ENCODE results near the gene BNIP5. TPM values are rescaled to one million over a fixed set of nuclear protein-coding genes. Genes with fewer than 3 reads are reported as not detected.

The BNIP5 gene
- total RNA-seq, 2 experiments from 2014 or later = not detected

- Mint-ChIP-seq H3K4me3 (no peak overlapping the region), H3K9me3 (ENCODE audit: low read depth) (no peaks in the 10 kb centered on the region), H3K27ac (no peak overlapping the region), H3K4me1 (no peaks in the 10 kb centered on the region), H3K36me3 (no peaks in the 10 kb centered on the region), H3K27me3 (peaks cover 25% of the 10 kb centered on the region)
- no peak for DNase-seq
- ATAC-seq = no peak
- CTCF ChIA-PET = interaction anchor here (0.8 to 2.3 kb wide), 3 partner anchors 18 to 21 kb away, joined by 3 to 8 read pairs (median 3); no protein-coding TSS in a partner anchor
Measured at GRCh38 chr6:36320475-36320874, 16.2 kb downstream of the BNIP5 start.

- Mint-ChIP-seq H3K27me3 (peaks cover 25% of the 10 kb centered on the region), H3K4me3 (no peak overlapping the region), H3K27ac (no peak overlapping the region), H3K36me3 (no peaks in the 10 kb centered on the region), H3K4me1 (no peaks in the 10 kb centered on the region), H3K9me3 (ENCODE audit: low read depth) (no peaks in the 10 kb centered on the region)
- ATAC-seq (no peak), DNase-seq (no peak)
- CTCF ChIA-PET = interaction anchor here (0.9 to 2.4 kb wide), 4 partner anchors 12 to 21 kb away, joined by 3 to 8 read pairs (median 4); no protein-coding TSS in a partner anchor
Measured at GRCh38 chr6:36319821-36320220, 16.9 kb downstream of the BNIP5 start.

GRCh38 chr6:36319436-36319762 is 17.3 kb downstream of the BNIP5 start:
- Mint-ChIP-seq H3K4me1 (no peaks in the 10 kb centered on the region), H3K27ac (no peak overlapping the region), H3K4me3 (no peak overlapping the region), H3K27me3 (peaks cover 25% of the 10 kb centered on the region), H3K36me3 (no peaks in the 10 kb centered on the region), H3K9me3 (ENCODE audit: low read depth) (no peaks in the 10 kb centered on the region)
- DNase-seq (no peak), ATAC-seq (no peak)
- CTCF ChIA-PET = interaction anchor here (0.9 to 2.4 kb wide), 4 partner anchors 12 to 22 kb away, joined by 3 to 8 read pairs (median 4); no protein-coding TSS in a partner anchor

GRCh38 chr6:36318690-36319435 is 17.8 kb downstream of the BNIP5 start:
- H3K4me1 Mint-ChIP-seq = no peaks in the 10 kb centered on the region
- peaks cover 25% of the 10 kb centered on the region for H3K27me3 Mint-ChIP-seq
- CTCF ChIA-PET = interaction anchor here (0.9 to 2.4 kb wide), 3 partner anchors 11 to 22 kb away, joined by 3 to 8 read pairs (median 4); no protein-coding TSS in a partner anchor
- H3K27ac Mint-ChIP-seq = no peak overlapping the region
- ATAC-seq = no peak
- DNase-seq = no peak
- H3K4me3 Mint-ChIP-seq = no peak overlapping the region
- no peaks in the 10 kb centered on the region for H3K9me3 Mint-ChIP-seq (ENCODE audit: low read depth)
- no peaks in the 10 kb centered on the region for H3K36me3 Mint-ChIP-seq

GRCh38 chr6:36317623-36318022 is 19.1 kb downstream of the BNIP5 start:
- H3K9me3 Mint-ChIP-seq (ENCODE audit: low read depth) = no peaks in the 10 kb centered on the region
- H3K4me1 Mint-ChIP-seq = no peaks in the 10 kb centered on the region
- H3K4me3 Mint-ChIP-seq = no peak overlapping the region

GRCh38 chr6:36315921-36316320 is 20.8 kb downstream of the BNIP5 start:
- no peak for ATAC-seq
- CTCF ChIA-PET = interaction anchor here (1.0 to 1.1 kb wide), 2 partner anchors 13 to 14 kb away, joined by 3 to 6 read pairs; no protein-coding TSS in a partner anchor
- Mint-ChIP-seq H3K4me1 (no peaks in the 10 kb centered on the region), H3K9me3 (ENCODE audit: low read depth) (no peaks in the 10 kb centered on the region), H3K27me3 (peaks cover 25% of the 10 kb centered on the region), H3K27ac (no peak overlapping the region), H3K4me3 (no peak overlapping the region), H3K36me3 (no peaks in the 10 kb centered on the region)
- no peak for DNase-seq

More at GRCh38 chr6:36317623-36318022, 19.1 kb downstream of the BNIP5 start:
- H3K36me3 Mint-ChIP-seq = no peaks in the 10 kb centered on the region
- no peak for DNase-seq
- H3K27me3 Mint-ChIP-seq = peaks cover 25% of the 10 kb centered on the region
- no peak for ATAC-seq
- CTCF ChIA-PET = interaction anchor here (1.0 to 2.4 kb wide), 2 partner anchors 12 to 15 kb away, joined by 3 to 8 read pairs; no protein-coding TSS in a partner anchor
- no peak overlapping the region for H3K27ac Mint-ChIP-seq

- DNase-seq (no peak), ATAC-seq (no peak)
- CTCF ChIA-PET = interaction anchor here (1.9 kb wide), 1 partner anchor 12 kb away, joined by 4 read pairs; no protein-coding TSS in a partner anchor
- no peak overlapping the region for H3K27ac Mint-ChIP-seq
- no peak overlapping the region for H3K4me3 Mint-ChIP-seq
- H3K36me3 Mint-ChIP-seq = no peaks in the 10 kb centered on the region
- no peaks in the 10 kb centered on the region for H3K4me1 Mint-ChIP-seq
- H3K9me3 Mint-ChIP-seq (ENCODE audit: low read depth) = no peaks in the 10 kb centered on the region
- peaks cover 27% of the 10 kb centered on the region for H3K27me3 Mint-ChIP-seq
Measured at GRCh38 chr6:36314221-36315014, 22.3 kb downstream of the BNIP5 start.

GRCh38 chr6:36313649-36313936 is 23.1 kb downstream of the BNIP5 start:
- H3K4me1 Mint-ChIP-seq = peaks cover 7% of the 10 kb centered on the region

GRCh38 chr6:36312854-36313648 is 23.6 kb downstream of the BNIP5 start:
- Mint-ChIP-seq H3K9me3 (ENCODE audit: low read depth) (no peaks in the 10 kb centered on the region), H3K36me3 (no peaks in the 10 kb centered on the region), H3K4me1 (peaks cover 8% of the 10 kb centered on the region), H3K4me3 (no peak overlapping the region), H3K27ac (no peak overlapping the region), H3K27me3 (peaks cover 20% of the 10 kb centered on the region)
- ATAC-seq (no peak), DNase-seq (no peak)
- CTCF ChIA-PET = interaction anchor here (1.0 to 1.9 kb wide), 2 partner anchors 11 to 28 kb away, joined by 4 to 5 read pairs; no protein-coding TSS in a partner anchor

More at GRCh38 chr6:36313649-36313936, 23.1 kb downstream of the BNIP5 start:
- CTCF ChIA-PET = interaction anchor here (1.9 kb wide), 1 partner anchor 12 kb away, joined by 4 read pairs; no protein-coding TSS in a partner anchor
- no peak overlapping the region for H3K27ac Mint-ChIP-seq
- no peaks in the 10 kb centered on the region for H3K36me3 Mint-ChIP-seq
- no peaks in the 10 kb centered on the region for H3K9me3 Mint-ChIP-seq (ENCODE audit: low read depth)
- ATAC-seq (no peak), DNase-seq (no peak)
- peaks cover 22% of the 10 kb centered on the region for H3K27me3 Mint-ChIP-seq
- H3K4me3 Mint-ChIP-seq = no peak overlapping the region

GRCh38 chr6:36309900-36310299 is 26.8 kb downstream of the BNIP5 start:
- CTCF ChIA-PET = interaction anchor here (1.1 to 1.7 kb wide), 3 partner anchors 7 to 282 kb away, joined by 3 to 8 read pairs (median 6); partner anchors contain the start of gene MAPK14
- H3K27ac Mint-ChIP-seq = no peak overlapping the region

GRCh38 chr6:36309203-36309602 is 27.5 kb downstream of the BNIP5 start:
- CTCF ChIA-PET = interaction anchor here (1.7 kb wide), 1 partner anchor 32 kb away, joined by 8 read pairs; no protein-coding TSS in a partner anchor
- H3K4me3 Mint-ChIP-seq = no peak overlapping the region
- no peaks in the 10 kb centered on the region for H3K9me3 Mint-ChIP-seq (ENCODE audit: low read depth)
- peaks cover 8% of the 10 kb centered on the region for H3K27me3 Mint-ChIP-seq
- DNase-seq (no peak), ATAC-seq (no peak)
- H3K4me1 Mint-ChIP-seq = peaks cover 8% of the 10 kb centered on the region
- H3K36me3 Mint-ChIP-seq = no peaks in the 10 kb centered on the region
- no peak overlapping the region for H3K27ac Mint-ChIP-seq

More at GRCh38 chr6:36309900-36310299, 26.8 kb downstream of the BNIP5 start:
- peaks cover 8% of the 10 kb centered on the region for H3K27me3 Mint-ChIP-seq
- H3K9me3 Mint-ChIP-seq (ENCODE audit: low read depth) = no peaks in the 10 kb centered on the region
- H3K4me3 Mint-ChIP-seq = no peak overlapping the region
- H3K4me1 Mint-ChIP-seq = peaks cover 8% of the 10 kb centered on the region
- DNase-seq (no peak), ATAC-seq (no peak)
- H3K36me3 Mint-ChIP-seq = no peaks in the 10 kb centered on the region

- no peak for ATAC-seq
Measured at GRCh38 chr6:36308514-36308913, 28.2 kb downstream of the BNIP5 start.

More at GRCh38 chr6:36308514-36308913, 28.2 kb downstream of the BNIP5 start:
- Mint-ChIP-seq H3K27me3 (peaks cover 8% of the 10 kb centered on the region), H3K4me1 (peaks cover 8% of the 10 kb centered on the region), H3K36me3 (no peaks in the 10 kb centered on the region), H3K27ac (no peak overlapping the region), H3K4me3 (no peak overlapping the region), H3K9me3 (ENCODE audit: low read depth) (no peaks in the 10 kb centered on the region)
- CTCF ChIA-PET = interaction anchor here (1.7 kb wide), 1 partner anchor 32 kb away, joined by 8 read pairs; no protein-coding TSS in a partner anchor
- no peak for DNase-seq
